H1 (cell line): ENCODE data around the gene IL36G. TPM values are rescaled to one million over a fixed set of nuclear protein-coding genes. Genes with fewer than 3 reads are reported as not detected.
A peak's percentile ranks its signal among the peaks of the same experiment; 100 is the strongest.

Experiments used
- CEBPB ChIP-seq: IDR thresholded peaks from 2 replicates; pipeline ENCODE4 v1.6.1; 2012; ENCODE audit warnings: low read depth, low read length
- KDM1A ChIP-seq: fragments of 200-600, 300-600 bp; sonication (generic); IDR thresholded peaks from 2 replicates; pipeline ENCODE4 v1.7.1; 2016; ENCODE audit warnings: mild to moderate bottlenecking, low read length, borderline replicate concordance
- POLR2AphosphoS5 ChIP-seq: IDR thresholded peaks from 2 replicates; pipeline ENCODE4 v1.6.1; 2011; ENCODE audit warnings: low read depth, low read length
- POU5F1 ChIP-seq: IDR thresholded peaks from 2 replicates; pipeline ENCODE4 v1.6.1; 2011; ENCODE audit warnings: low read depth, mild to moderate bottlenecking, low read length, moderate library complexity
- RAD21 ChIP-seq, 2 experiments: IDR thresholded peaks in 1 of 2; conservative IDR thresholded peaks in 1 of 2; 2 replicates each; pipeline ENCODE4 v1.6.1; 2011; ENCODE audit warnings: low read depth in 2 of 2, low read length in 2 of 2, improper control_type of control experiment in 1 of 2, inconsistent platforms in 1 of 2, mild to moderate bottlenecking in 1 of 2, moderate library complexity in 1 of 2
- TAF1 ChIP-seq: IDR thresholded peaks from 2 replicates; pipeline ENCODE4 v1.6.1; 2011; ENCODE audit warnings: mild to moderate bottlenecking, low read depth, low read length
- polyA plus RNA-seq, 7 experiments: library from polyadenylated mRNA; depleted of rRNA in 3 of 7; stranded (reverse) in 5 of 7; unstranded in 2 of 7; fragments of >200 nt in 5 of 7; fragments of 200-250 nt in 2 of 7; gene quantifications; 1 replicate in 5 of 7; 2 replicates in 1 of 7; 4 replicates in 1 of 7; pipeline versions ENCODE4 v1.2.1 to v1.2.3, GENCODE V29; 2011 to 2013; ENCODE audit warnings: missing spikeins in 2 of 7, mixed read lengths in 2 of 7
- total RNA-seq: library from RNA; stranded (reverse); fragmentation: NEBNext Ultra II Directional; extraction: Animal tissue kit (Norgen Biotek cat#: 25700); gene quantifications from 2 replicates; pipeline ENCODE4 v1.2.1, GENCODE V29; 2021
- TF ChIP-seq, protein P1 (sequence below): fragments of 300-600 bp; sonication (generic); IDR thresholded peaks from 2 replicates; pipeline ENCODE4 v1.7.1; 2012; ENCODE audit warnings: low read length, moderate library complexity, mild to moderate bottlenecking, inconsistent platforms; ENCODE audit not compliant: insufficient replicate concordance
- TF ChIP-seq, protein P2 (sequence below), 3 experiments: IDR thresholded peaks; 1 replicate in 2 of 3; 2 replicates in 1 of 3; pipeline versions ENCODE4 v1.5.1 to v1.6.1; 2011; ENCODE audit warnings: low read length in 3 of 3, mild to moderate bottlenecking in 3 of 3, inconsistent platforms in 2 of 3, low read depth in 1 of 3, moderate library complexity in 1 of 3; ENCODE audit not compliant: insufficient read depth in 1 of 3; ENCODE audit errors: control extremely low read depth in 1 of 3

IL36G gene
- total and polyA plus RNA-seq, 2 of the 8 experiments (the other 6 are each of a cell fraction or from before 2014, with no cell fraction given): 0.39 TPM; not detected in 1

DNA sequence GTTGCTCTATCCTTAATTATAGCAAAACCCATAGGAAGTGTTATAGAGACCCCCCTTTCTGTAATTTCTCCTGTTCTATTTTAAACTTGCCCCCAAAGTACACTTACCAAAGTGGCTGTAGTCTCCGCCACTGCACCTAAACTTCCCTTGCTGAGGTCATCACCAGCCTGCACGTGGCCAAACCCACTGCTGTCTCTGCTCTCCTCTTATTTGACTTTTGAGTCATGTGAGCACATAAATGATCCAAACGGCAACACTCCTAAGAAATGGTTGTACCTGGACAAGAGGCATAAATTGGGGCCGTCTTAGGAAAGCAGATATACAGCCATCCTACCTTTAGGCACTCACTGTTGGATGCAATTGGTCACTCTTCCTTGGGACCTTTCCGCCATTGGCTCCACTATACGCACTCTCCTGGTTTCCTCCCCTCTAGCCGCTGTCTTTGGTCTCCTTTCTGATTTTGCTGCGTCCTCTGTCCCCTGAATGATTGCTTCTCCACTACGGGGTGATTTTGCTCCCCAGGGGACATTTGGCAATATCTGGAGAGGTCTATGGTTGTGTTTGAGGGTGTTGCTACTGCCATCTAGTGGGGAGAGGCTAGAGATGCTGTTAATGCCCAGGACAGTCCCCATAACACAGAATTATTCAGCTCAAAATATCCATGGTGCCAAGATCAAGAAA is 19.2 kb upstream of the IL36G start (continued):
- TF ChIP-seq, protein P1, sequence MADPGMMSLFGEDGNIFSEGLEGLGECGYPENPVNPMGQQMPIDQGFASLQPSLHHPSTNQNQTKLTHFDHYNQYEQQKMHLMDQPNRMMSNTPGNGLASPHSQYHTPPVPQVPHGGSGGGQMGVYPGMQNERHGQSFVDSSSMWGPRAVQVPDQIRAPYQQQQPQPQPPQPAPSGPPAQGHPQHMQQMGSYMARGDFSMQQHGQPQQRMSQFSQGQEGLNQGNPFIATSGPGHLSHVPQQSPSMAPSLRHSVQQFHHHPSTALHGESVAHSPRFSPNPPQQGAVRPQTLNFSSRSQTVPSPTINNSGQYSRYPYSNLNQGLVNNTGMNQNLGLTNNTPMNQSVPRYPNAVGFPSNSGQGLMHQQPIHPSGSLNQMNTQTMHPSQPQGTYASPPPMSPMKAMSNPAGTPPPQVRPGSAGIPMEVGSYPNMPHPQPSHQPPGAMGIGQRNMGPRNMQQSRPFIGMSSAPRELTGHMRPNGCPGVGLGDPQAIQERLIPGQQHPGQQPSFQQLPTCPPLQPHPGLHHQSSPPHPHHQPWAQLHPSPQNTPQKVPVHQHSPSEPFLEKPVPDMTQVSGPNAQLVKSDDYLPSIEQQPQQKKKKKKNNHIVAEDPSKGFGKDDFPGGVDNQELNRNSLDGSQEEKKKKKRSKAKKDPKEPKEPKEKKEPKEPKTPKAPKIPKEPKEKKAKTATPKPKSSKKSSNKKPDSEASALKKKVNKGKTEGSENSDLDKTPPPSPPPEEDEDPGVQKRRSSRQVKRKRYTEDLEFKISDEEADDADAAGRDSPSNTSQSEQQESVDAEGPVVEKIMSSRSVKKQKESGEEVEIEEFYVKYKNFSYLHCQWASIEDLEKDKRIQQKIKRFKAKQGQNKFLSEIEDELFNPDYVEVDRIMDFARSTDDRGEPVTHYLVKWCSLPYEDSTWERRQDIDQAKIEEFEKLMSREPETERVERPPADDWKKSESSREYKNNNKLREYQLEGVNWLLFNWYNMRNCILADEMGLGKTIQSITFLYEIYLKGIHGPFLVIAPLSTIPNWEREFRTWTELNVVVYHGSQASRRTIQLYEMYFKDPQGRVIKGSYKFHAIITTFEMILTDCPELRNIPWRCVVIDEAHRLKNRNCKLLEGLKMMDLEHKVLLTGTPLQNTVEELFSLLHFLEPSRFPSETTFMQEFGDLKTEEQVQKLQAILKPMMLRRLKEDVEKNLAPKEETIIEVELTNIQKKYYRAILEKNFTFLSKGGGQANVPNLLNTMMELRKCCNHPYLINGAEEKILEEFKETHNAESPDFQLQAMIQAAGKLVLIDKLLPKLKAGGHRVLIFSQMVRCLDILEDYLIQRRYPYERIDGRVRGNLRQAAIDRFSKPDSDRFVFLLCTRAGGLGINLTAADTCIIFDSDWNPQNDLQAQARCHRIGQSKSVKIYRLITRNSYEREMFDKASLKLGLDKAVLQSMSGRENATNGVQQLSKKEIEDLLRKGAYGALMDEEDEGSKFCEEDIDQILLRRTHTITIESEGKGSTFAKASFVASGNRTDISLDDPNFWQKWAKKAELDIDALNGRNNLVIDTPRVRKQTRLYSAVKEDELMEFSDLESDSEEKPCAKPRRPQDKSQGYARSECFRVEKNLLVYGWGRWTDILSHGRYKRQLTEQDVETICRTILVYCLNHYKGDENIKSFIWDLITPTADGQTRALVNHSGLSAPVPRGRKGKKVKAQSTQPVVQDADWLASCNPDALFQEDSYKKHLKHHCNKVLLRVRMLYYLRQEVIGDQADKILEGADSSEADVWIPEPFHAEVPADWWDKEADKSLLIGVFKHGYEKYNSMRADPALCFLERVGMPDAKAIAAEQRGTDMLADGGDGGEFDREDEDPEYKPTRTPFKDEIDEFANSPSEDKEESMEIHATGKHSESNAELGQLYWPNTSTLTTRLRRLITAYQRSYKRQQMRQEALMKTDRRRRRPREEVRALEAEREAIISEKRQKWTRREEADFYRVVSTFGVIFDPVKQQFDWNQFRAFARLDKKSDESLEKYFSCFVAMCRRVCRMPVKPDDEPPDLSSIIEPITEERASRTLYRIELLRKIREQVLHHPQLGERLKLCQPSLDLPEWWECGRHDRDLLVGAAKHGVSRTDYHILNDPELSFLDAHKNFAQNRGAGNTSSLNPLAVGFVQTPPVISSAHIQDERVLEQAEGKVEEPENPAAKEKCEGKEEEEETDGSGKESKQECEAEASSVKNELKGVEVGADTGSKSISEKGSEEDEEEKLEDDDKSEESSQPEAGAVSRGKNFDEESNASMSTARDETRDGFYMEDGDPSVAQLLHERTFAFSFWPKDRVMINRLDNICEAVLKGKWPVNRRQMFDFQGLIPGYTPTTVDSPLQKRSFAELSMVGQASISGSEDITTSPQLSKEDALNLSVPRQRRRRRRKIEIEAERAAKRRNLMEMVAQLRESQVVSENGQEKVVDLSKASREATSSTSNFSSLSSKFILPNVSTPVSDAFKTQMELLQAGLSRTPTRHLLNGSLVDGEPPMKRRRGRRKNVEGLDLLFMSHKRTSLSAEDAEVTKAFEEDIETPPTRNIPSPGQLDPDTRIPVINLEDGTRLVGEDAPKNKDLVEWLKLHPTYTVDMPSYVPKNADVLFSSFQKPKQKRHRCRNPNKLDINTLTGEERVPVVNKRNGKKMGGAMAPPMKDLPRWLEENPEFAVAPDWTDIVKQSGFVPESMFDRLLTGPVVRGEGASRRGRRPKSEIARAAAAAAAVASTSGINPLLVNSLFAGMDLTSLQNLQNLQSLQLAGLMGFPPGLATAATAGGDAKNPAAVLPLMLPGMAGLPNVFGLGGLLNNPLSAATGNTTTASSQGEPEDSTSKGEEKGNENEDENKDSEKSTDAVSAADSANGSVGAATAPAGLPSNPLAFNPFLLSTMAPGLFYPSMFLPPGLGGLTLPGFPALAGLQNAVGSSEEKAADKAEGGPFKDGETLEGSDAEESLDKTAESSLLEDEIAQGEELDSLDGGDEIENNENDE: no peak
- TF ChIP-seq RAD21 (IDR thresholded peaks at IDR 0.05 in 1 of 2, conservative IDR thresholded peaks at IDR 0.05 in 1 of 2; ENCODE audit: low read depth in 2 of 2, low read length in 2 of 2) (peak; percentile 56 to 72), CEBPB (peak; percentile 77), POLR2AphosphoS5 (no peak), TAF1 (no peak), KDM1A (no peak), POU5F1 (no peak)
- TF ChIP-seq, protein P2, sequence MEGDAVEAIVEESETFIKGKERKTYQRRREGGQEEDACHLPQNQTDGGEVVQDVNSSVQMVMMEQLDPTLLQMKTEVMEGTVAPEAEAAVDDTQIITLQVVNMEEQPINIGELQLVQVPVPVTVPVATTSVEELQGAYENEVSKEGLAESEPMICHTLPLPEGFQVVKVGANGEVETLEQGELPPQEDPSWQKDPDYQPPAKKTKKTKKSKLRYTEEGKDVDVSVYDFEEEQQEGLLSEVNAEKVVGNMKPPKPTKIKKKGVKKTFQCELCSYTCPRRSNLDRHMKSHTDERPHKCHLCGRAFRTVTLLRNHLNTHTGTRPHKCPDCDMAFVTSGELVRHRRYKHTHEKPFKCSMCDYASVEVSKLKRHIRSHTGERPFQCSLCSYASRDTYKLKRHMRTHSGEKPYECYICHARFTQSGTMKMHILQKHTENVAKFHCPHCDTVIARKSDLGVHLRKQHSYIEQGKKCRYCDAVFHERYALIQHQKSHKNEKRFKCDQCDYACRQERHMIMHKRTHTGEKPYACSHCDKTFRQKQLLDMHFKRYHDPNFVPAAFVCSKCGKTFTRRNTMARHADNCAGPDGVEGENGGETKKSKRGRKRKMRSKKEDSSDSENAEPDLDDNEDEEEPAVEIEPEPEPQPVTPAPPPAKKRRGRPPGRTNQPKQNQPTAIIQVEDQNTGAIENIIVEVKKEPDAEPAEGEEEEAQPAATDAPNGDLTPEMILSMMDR (IDR thresholded peaks at IDR 0.05; ENCODE audit: control extremely low read depth in 1 of 3, insufficient read depth in 1 of 3, low read depth in 1 of 3, low read length in 3 of 3): peak in 2 of 3 experiments; percentile 75 to 77; a peak in 3 of 4 replicates
